Activated CD8-positive, alpha-beta memory T cell treated with anti-CD3 and anti-CD28 coated beads for 4 hours (primary cell): Measurements from ENCODE around the gene AFF3.
"Not testable (repeated sequence)": the region's sequence is repeated elsewhere in the genome, so short reads cannot be mapped to it uniquely, and the experiment has no call there.

Experiments used
- DNase-seq, 2 donors: peaks; one replicate each; pipeline ENCODE4 v3.0.0-alpha.2; 2020; ENCODE audit warnings: low read depth in 2 of 2

The AFF3 gene

DNA sequence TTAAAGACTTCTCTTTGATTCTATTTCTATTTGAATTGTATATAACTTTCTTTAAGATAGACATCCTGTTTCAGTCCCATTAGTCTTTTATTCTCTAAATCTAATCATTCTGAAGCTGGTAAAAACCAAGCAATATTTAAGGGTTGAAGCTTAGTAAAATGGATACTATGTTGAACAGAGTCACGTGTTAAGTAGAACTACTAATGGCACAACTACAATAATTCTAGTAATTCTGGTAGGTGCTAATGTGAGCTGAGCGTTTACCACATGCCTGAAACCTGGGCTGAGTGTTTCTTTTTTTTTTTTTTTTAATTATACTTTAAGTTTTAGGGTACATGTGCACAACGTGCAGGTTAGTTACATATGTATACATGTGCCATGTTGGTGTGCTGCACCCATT is 8.9 kb upstream of the AFF3 start:
- DNase-seq, result no peak

DNA sequence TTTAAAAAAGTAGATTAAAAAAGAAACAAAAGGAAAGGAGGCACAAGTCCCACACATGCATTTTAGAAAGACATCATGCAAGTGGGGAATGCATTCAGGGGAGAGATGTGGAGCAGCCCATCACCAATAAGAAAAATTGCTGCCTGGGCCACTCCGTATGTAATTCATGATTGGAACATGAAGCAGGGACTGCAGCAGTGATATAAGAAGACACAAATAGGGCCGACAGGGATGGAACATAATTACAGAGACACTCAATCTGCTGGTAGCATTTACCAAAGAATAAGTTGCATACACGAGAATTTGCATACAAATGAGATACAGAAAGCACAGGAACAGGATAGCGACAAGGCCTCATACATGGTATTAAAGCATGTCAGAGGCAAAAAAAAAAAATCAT is 6.5 kb upstream of the AFF3 start:
- no peak for DNase-seq

DNA sequence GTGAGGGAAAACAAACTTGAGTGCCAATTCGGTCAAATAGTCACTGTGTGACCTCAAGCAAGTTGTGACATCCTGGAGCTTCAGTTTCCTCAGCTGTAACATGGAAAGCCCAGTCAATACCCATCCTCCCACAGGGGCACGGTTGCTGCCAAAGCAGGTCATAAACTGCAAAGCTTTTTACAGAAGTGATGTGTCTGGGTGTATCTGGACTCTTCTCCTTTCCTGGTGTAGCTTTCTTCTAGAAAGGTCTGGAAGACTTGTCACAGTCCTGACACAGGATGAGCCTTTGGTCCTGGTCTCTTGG is 4.2 kb upstream of the AFF3 start:
- DNase-seq, result no peak

DNA sequence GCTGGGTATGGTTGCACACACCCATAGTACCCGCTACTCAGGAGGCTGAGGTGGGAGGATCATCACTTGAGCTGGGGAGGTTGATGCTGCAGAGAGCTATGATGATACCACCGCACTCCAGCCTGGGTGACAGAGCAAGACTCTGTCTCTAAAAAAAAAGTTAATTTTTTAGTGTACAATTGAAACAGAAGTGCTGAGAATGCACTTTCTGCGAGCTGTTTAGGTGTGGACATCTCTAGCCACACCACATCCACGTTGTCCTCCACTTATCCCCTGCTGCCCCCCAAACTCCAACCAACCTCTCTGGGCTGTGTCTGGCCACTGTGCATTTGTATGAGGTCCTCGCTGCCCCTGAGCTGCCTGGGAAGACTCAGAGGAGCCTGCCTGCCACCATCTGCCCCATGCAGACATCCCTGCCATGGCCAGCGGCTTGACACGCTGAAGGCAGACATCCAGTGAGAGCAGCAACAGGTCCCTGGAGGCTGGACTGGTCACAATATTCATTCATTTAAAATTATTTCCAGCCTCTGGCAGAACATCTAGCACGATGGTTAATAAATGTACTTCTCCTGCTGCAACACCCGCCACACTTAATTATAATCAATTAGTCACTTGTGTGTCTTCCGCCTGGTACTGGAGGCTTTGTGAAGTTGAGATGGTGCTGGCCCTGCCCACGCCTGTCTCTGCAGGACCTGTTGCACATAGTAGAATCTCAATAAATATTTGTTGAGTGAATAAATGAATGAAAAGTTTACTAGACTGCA is 3.7 kb upstream of the AFF3 start:
- DNase-seq, result no peak

DNA sequence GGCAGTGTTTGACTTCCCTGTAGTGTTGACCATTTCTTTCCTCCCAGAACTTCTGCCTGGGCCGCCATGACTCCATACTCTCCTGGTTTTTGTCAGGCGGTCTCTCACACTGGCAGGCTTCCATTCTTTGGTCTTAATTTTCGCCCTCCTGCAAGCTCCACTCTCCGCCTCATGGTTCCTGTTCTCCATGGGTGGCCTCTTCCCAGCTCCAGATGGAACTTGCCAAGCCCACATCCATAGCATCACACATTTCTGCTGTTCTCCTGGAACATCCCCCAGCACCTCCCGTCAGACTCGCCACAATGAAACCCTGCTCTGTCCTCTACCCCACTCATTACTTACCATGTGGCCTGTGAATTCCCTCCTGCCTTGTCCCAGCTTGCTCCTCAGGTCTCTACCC is 896 bp upstream of the AFF3 start:
- DNase-seq, result no peak

DNA sequence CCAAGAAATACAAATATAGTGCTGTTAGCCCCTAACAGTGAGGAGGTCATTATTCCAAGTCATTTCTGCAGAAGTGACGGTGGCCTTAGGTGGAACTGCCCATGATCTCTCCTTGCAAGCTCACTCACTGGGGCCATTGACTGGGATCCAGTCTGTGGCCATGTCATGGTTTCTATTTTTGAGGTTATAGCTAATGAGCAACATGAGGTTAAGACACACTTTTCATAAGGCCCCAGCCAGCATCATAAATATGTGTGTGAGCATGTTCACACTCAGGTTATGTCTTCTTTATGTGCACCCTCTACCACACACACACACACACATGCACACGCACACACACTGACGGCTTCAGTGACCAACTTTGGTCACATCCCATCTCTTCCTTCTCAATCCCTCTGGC is 484 bp downstream of the AFF3 start:
- DNase-seq, result no peak

DNA sequence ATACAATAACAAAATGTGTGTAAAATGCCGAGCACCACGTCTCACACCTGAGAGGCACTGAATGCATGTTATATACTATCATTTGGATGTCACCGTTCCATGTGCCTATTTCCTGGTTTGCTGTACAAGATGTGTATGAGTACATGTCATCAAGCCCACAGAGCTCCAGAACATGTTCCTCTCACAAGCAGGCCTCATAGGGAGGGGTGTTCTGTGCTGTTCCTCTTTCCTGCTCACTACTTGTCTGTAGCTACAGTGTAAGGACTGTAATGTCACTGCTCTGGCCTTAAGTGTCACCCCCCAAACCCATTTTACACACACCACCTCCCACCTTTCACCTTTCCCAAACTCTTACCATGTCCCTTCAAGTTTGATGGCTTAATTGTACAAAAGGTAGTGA is 1.8 kb downstream of the AFF3 start:
- DNase-seq, result no peak

DNA sequence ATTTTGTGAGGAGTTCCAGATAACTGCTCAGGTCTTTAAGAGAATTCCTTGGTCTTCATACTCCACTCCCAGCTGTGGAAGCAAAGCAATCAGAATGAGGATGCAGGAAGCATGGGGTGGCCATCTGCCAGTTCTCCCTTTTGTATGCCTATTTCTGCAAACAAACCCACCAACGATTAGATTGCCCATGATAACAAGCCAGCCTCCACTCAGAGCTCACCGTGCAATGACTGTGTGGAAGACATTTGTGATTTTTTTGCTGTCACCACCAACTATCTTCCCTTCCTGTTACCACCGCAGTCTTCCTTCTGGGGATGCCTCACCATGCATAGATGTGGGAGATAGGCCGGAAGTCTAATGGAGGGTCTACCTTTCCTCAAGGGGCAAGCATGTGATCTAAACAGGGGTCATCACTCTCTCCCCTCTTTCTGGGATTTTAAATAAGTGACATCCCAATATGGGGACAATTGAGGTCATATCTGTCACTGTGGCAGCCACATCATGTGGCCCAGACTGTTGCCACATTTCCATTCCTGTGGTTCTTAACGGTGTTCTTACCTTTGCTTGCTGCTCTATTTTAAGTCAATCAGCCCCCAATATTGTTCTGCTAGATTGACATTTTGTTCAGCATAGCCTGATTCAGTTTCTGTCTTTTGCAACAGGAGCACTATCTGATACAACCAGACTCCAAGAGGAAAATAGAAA is 4.4 kb downstream of the AFF3 start:
- no peak for DNase-seq

DNA sequence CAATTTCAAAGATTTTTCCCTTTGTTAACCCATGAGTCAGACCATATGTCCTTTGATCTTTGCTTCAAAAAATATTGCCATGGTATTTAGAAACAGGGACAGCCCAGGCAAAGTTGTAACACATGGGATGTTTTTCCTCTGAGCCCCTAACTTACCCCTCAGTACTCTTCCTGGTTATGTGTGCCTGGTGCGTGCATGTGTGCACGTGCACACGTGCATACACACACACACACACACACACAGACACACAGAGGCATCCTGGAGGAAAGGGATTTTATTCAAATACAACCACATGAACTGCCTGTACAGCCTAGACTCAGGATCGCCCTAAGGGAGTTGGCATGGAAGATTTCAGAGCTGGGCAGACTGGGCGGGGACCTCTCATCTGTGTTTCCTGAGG is 5.1 kb downstream of the AFF3 start:
- no peak for DNase-seq

DNA sequence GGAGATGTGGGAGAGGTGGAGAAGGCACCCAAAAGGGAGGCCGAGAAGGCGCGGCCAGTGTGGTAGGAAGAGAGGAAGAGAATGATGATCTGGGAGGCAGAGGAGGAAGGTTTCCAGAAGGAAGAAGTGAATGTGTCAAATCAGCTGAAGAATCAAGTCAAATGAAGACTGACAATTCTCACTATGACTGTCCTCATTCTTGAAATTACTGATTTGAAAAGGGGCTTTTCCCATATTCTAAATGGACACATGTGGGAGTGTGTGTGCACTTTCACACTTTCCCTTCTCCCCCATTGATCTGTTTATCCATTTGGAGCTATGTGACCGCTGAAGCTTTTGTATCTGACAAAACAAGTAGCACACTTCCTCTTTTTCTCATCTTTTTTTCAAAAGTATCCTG is 6.1 kb downstream of the AFF3 start:
- no peak for DNase-seq

DNA sequence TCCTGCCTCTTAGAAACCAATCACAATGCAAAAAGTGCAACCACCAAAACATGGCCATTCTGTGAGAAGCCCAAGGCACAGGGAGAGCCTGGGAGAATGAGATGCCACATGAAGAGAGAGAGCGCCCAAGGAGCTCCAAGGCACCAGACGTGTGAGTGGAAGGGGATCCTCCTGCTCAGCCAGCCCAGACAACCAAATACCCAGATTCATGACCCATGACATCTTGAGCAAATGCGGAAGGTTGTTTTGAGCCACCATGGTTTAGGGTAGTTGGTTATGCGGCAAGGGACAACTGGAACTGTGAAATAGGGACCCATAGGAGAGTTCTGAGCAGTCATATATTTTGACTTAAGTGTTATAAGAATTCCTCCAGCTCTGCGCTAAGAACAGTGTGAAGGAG is 7.0 kb downstream of the AFF3 start:
- no peak for DNase-seq

DNA sequence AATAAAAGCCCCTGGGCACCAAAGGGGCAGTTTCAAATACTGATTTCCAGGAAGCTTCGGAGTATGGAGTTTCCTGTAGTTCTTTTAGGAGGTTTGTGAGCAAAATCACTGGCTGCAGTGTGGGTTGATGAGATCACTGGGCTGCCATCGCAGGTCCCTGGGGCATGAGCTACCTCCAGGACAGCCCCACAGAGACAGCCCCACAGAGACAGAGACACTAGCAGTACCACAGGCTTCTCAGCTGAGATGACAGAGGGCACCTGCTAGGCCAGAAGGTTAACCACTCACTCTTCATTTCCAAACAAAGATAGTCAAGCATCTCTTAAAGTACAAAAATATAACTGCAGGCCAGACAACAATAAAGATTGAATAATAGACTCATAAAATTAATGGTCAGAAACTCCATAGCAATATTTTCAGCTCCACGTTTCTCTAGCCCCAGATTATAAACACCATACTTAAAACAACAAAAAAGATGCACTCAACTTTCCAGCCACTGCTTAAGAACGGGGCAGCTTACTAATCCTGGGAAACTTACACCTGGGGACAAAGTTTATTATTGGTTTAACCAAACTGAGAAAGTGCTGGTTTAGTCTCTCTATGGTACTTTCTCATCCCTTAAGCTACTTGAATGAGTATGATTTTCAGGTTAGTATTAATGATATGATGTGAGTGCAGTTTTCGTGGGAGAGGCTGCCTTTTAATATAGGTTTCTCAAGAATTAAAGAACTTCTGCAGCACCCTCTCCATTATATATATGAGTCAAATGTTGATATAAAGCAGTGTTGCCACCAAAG is 11.6 kb downstream of the AFF3 start:
- DNase-seq, result no peak

DNA sequence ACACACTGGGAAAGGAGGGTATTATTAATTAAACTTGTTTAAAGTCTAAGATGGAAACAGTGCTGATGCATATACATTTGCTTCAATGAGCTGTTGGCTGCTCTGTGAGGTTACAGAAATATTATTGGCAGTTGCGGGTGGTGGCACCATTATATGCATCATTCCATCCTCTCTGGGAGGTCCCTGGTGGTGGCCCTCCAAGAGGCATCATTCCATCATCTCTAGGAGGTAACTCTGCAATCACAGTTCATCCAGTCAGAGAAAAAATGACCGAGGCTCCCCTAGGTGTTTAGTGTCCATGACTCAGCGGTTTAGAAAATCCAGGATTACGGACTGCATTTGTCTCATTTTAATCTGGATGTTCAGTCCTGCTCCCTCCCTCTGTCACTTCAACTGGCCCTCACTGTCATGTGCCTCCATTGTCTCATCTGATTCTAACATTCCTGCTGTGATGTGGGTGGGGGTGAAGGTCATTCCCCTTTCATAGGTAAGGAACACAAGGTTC is 15.4 kb downstream of the AFF3 start:
- DNase-seq, result no peak

DNA sequence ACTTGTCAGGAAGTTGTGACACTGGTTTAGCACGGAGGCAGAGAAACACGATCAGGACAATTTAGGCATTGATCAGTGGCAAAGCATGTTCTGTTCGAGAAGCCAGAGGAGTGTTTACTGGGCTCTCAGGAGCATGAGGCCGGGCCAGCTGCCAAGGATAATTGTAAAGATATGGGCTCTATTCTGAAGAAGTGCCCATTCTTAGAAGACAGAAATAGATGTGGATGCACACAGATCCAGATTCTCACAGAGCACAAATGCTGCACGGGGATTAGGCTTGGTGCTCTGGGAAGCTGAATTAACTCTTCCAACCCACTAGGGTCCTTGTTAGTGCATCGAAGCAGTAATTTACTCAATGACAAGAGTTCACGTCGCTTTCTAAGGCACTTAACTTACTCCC is 16.2 kb downstream of the AFF3 start:
- DNase-seq, result no peak

DNA sequence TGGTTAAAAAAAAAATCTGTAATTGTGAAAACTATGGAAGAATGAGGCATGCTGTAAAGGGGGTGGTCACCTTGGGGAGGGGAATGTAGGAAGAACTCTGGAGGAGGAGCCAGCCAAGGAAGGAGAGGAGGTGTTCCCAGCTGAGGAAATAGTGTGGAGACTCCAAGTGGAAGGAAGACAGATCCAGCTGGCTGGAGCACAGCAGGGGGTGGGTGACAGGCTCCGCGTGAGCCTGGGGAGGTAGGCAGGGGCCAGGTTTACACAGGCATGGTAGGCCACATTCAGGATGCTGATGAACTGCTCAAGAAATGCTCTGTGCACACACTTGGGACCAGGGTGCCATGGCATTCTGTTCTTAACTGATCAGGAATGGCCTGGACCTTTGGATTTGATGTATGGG is 16.8 kb downstream of the AFF3 start:
- DNase-seq, result no peak

DNA sequence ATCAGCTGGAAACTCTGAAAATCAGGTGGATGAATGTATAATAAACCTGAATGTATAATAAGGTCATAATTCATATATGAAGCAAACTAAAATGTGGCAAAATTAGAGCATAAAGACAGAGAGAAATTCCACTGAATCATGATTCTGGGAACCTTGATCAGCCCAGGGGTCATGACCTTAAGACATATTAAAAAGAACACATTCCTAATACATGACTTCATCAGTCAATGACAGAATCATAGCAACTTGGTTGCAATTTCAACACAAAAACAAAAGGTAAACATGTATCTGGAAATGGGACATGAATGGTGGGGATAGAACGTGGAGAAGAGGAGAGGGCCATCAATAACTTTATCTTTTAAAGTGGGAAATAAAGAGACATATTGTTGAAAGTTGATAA is 17.6 kb downstream of the AFF3 start:
- DNase-seq, result no peak

DNA sequence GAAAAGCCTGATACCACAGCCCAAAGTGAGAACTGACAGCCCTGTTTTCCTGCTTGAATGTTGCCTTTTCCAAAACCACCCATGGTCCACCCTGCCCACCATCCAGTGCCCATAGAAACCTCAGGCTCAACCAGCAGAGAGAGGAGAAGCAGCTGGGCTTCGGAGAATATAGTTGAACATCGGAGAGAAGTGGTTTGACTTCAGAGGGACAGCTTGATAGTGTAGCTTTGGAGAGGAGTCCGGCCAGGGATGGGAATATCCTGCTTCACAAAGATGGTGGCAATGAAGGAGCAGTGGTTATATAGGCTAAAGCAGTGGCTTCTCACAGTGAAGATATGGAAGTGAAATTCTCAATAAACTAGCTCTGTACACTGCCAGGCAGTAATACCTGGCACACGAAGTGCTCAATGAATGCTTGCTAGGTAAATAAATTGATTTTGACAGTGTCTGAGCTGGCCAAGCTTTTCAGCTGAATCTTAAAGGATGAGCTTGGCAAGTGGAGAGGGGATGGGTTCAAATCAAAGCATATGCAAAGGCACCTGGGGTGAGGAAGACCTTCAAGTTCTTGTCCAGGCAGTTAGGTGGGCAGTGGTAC is 21.2 kb downstream of the AFF3 start:
- DNase-seq, result no peak

DNA sequence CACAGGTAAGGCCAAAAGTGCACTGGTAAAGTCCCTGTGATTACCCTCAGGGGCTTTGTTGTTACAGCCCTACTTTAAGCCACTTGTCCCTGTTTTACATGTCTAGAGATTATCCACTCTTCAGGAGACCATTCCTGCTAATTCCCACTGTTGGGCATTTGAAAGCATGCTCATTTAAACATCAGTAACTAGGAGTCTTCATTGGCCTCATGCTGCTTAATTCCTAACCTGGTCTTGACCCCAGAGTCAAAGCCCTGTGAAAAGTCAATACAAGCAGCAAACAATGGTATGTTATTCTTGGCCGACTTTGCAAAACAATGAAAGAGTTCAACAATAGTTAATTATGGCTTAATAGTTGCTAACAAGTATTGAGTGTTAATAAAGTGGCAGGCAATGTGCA is 23.2 kb downstream of the AFF3 start:
- DNase-seq, result no peak

DNA sequence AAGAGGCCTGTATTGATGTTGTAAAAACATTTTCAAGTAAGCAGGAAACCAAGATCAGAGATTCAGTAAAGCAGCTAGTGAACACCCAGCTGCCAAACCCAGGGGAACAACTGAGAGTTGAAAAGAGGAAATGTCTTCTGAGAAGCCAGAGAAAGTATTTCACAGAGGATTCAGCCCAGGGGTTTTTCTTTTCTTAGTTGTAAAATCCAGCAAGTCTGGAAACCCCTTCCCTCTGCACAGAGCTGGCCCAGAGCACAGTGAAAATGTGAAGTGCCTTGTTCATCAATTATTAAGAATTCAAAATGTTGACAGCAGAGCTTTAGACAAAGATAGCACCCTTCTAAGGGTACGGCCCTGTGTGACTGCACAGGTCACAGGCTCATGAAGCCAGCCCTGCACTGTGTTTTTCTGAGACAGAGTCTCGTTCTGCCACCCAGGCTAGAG is 28.4 kb downstream of the AFF3 start:
- no peak for DNase-seq

DNA sequence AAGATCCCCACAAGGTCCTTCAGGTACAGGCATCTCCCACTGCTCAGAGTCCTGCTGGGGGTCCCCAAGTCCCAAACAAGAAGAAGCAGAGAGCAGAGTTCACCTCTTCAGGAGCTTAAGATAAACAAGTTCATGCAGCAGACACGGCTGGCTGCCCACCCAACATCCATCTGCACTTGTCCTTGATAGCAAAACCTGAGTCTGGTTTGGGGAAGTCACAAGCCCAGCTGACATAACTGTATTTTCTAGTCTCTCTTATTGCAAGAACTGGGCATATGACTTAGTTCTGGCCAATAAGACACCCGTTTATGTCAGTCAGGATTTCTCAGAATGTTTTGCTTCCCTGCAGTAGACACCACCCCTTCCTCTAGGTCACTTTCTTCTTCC is 31.8 kb downstream of the AFF3 start:
- no peak for DNase-seq

DNA sequence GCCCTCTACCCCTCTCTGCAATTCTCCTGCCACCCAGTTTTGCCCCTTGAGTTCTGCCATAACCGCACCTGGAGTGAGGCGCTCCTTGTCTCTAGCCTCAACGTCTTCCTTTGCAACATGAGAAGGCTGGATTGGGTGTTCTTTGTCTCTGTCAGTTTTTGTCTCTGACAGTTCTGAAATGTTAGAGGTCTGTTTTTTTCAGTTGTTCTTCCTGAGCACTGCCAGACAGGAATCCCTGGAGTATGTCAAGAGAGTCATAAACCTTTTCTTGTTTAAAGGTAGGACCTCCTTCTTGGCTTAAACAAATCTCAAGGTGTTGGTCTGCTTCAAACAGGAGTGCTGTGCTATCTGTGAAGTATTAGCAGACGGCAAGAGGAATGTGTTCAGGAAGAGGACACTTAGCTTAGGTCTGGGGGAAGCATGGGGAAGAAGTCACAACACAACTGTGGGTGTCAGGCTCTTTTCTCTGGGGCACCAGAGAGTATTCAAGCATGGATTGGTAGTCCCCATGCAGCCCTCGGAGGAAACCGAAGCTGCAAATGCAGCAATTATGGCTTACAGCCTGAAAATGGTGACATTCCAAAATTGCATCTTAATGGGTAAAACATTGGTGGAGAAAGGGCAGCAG is 32.3 kb downstream of the AFF3 start:
- no peak for DNase-seq

DNA sequence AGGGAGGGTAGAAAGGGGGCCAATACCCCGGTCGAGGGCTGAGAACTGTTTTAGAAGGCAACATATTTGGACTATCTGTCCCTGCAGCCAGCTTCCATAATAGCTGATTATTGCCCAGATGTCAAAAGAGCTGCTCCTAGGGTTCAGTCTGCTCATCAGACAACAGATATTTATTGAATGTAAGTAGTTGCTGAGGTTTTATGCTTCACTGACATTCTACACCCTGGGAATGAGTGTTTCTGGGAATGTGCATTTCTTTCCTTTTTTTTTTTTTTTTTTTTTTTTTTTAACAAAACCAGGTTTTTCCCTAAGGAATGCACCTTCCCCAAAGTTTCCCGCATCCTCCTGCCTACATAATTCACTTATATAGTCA is 33.8 kb downstream of the AFF3 start:
- not testable (repeated sequence) for DNase-seq
